HepG2 (cell line): ENCODE results near the gene NLRX1. TPM values are rescaled to one million over a fixed set of nuclear protein-coding genes. Genes with fewer than 3 reads are reported as not detected.

Source experiments
- BORCS8-MEF2B ChIP-seq: sonication (generic); formaldehyde crosslinking; IDR thresholded peaks from 2 replicates; pipeline ENCODE4 v1.8.0; 2022; ENCODE audit warnings: mild to moderate bottlenecking, missing genetic modification reagents
- CHCHD3 ChIP-seq: sonication (generic); formaldehyde crosslinking; IDR thresholded peaks from 2 replicates; pipeline ENCODE4 v1.8.0; 2022; ENCODE audit warnings: mild to moderate bottlenecking, missing genetic modification reagents, moderate library complexity
- DNMT1 ChIP-seq: sonication (generic); formaldehyde crosslinking; IDR thresholded peaks from 2 replicates; pipeline ENCODE4 v1.5.1; 2020; ENCODE audit warnings: mild to moderate bottlenecking, missing genetic modification reagents
- ELF4 ChIP-seq: sonication (generic); formaldehyde crosslinking; IDR thresholded peaks from 2 replicates; pipeline ENCODE4 v1.5.0; 2020; ENCODE audit warnings: missing genetic modification reagents, mild to moderate bottlenecking, moderate library complexity, borderline replicate concordance
- GLI4 ChIP-seq: sonication (generic); formaldehyde crosslinking; IDR thresholded peaks from 2 replicates; pipeline ENCODE4 v1.5.1; 2020; ENCODE audit warnings: missing genetic modification reagents, mild to moderate bottlenecking, moderate library complexity, borderline replicate concordance
- HMGXB4 ChIP-seq, 2 experiments: sonication (generic) in 1 of 2; formaldehyde crosslinking in 1 of 2; IDR thresholded peaks; 2 replicates each; pipeline versions ENCODE4 v1.4.0 to v1.6.1; 2018 to 2020; ENCODE audit warnings: missing genetic modification reagents in 2 of 2, borderline replicate concordance in 1 of 2, low read depth in 1 of 2, mild to moderate bottlenecking in 1 of 2, missing biosample characterization in 1 of 2
- KDM1A ChIP-seq: IDR thresholded peaks from 2 replicates; pipeline ENCODE4 v1.6.1; 2016; ENCODE audit warnings: missing compliant biosample characterization
- MTF2 ChIP-seq: sonication (generic); formaldehyde crosslinking; IDR thresholded peaks from 2 replicates; pipeline ENCODE4 v1.5.0; 2020; ENCODE audit warnings: missing genetic modification reagents, borderline replicate concordance
- NCOR1 ChIP-seq: fragments of 200-600 bp; sonication (generic); IDR thresholded peaks from 2 replicates; pipeline ENCODE4 v1.7.0; 2017; ENCODE audit warnings: antibody characterized with exemption, low read length, borderline replicate concordance
- PHF5A ChIP-seq: IDR thresholded peaks from one replicate; pipeline ENCODE4 v1.6.1; 2018; ENCODE audit warnings: low read depth, missing genetic modification reagents; ENCODE audit not compliant: unreplicated experiment
- PPARG ChIP-seq: conservative IDR thresholded peaks from 2 replicates; pipeline ENCODE4 v1.6.1; 2016; ENCODE audit warnings: missing biosample characterization, missing genetic modification reagents
- RBM22 ChIP-seq: fragments of 200-400 bp; formaldehyde crosslinking; optimal IDR thresholded peaks from 2 replicates; pipeline ENCODE3; 2017; ENCODE audit warnings: mild to moderate bottlenecking, low read length, moderate library complexity
- RFXAP ChIP-seq: sonication (generic); formaldehyde crosslinking; IDR thresholded peaks from 2 replicates; pipeline ENCODE4 v1.4.0; 2020; ENCODE audit warnings: missing genetic modification reagents, borderline replicate concordance
- RNF219 ChIP-seq: sonication (generic); formaldehyde crosslinking; IDR thresholded peaks from 2 replicates; pipeline ENCODE4 v1.5.0; 2020; ENCODE audit warnings: mild to moderate bottlenecking, missing genetic modification reagents
- SMYD3 ChIP-seq: sonication (generic); formaldehyde crosslinking; IDR thresholded peaks from 2 replicates; pipeline ENCODE4 v1.8.1; 2023; ENCODE audit warnings: mild to moderate bottlenecking, missing genetic modification reagents
- SP140L ChIP-seq: sonication (generic); formaldehyde crosslinking; IDR thresholded peaks from 2 replicates; pipeline ENCODE4 v1.4.0; 2020; ENCODE audit warnings: missing genetic modification reagents, borderline replicate concordance
- TMF1 ChIP-seq: sonication (generic); formaldehyde crosslinking; IDR thresholded peaks from 2 replicates; pipeline ENCODE4 v1.8.1; 2022; ENCODE audit warnings: low read depth, missing genetic modification reagents
- ZBTB3 ChIP-seq: sonication (generic); formaldehyde crosslinking; IDR thresholded peaks from 2 replicates; pipeline ENCODE4 v1.4.0; 2020; ENCODE audit warnings: low read depth, mild to moderate bottlenecking, moderate library complexity, missing genetic modification reagents, borderline replicate concordance
- ZNF224 ChIP-seq: sonication (generic); formaldehyde crosslinking; IDR thresholded peaks from 2 replicates; pipeline ENCODE4 v1.5.0; 2020; ENCODE audit warnings: mild to moderate bottlenecking, missing genetic modification reagents
- ZNF260 ChIP-seq: sonication (generic); formaldehyde crosslinking; IDR thresholded peaks from 2 replicates; pipeline ENCODE4 v1.4.0; 2020; ENCODE audit warnings: missing genetic modification reagents, low read depth, mild to moderate bottlenecking, borderline replicate concordance
- ZNF30 ChIP-seq: sonication (generic); formaldehyde crosslinking; IDR thresholded peaks from 2 replicates; pipeline ENCODE4 v1.5.0; 2020; ENCODE audit warnings: mild to moderate bottlenecking, missing genetic modification reagents
- ZNF414 ChIP-seq: sonication (generic); formaldehyde crosslinking; IDR thresholded peaks from 2 replicates; pipeline ENCODE4 v1.5.0; 2020; ENCODE audit warnings: missing genetic modification reagents
- ZNF501 ChIP-seq: sonication (generic); formaldehyde crosslinking; IDR thresholded peaks from 2 replicates; pipeline ENCODE4 v1.5.1; 2020; ENCODE audit warnings: mild to moderate bottlenecking, moderate library complexity, missing genetic modification reagents
- ZNF562 ChIP-seq: sonication (generic); formaldehyde crosslinking; IDR thresholded peaks from 2 replicates; pipeline ENCODE4 v1.8.0; 2022; ENCODE audit warnings: missing genetic modification reagents, borderline replicate concordance
- ZNF781 ChIP-seq: sonication (generic); formaldehyde crosslinking; IDR thresholded peaks from 2 replicates; pipeline ENCODE4 v1.5.1; 2020; ENCODE audit warnings: borderline replicate concordance, mild to moderate bottlenecking, missing genetic modification reagents; ENCODE audit errors: not compliant biosample characterization
- ZNF792 ChIP-seq: IDR thresholded peaks from 2 replicates; pipeline ENCODE4 v1.6.1; 2016
- polyA plus RNA-seq, 8 experiments: library from polyadenylated mRNA; depleted of rRNA in 3 of 8; stranded (reverse) in 7 of 8; unstranded in 1 of 8; fragments of >200 nt; fragmentation: Illumina TruSeq in 4 of 8; extraction: Trizol in 4 of 8; gene quantifications; 2 replicates each; pipeline versions ENCODE4 v1.2.1 to v1.2.3, GENCODE V29; 2011 to 2016; ENCODE audit warnings: low read depth in 4 of 8, missing spikeins in 1 of 8, mixed read lengths in 1 of 8; ENCODE audit not compliant: insufficient read depth in 1 of 8
- total RNA-seq, 5 experiments: library from RNA; depleted of rRNA; stranded (reverse); fragments of >200 nt; fragmentation: Illumina TruSeq; extraction: Trizol; gene quantifications; 2 replicates each; pipeline ENCODE4 v1.2.3, GENCODE V29; 2016; ENCODE audit warnings: low read depth in 1 of 5

NLRX1 gene
- total and polyA plus RNA-seq, 2 of the 13 experiments (the other 11 are each of a cell fraction or from before 2014, with no cell fraction given) = 8.7 to 11.0 TPM

- no peak for TF ChIP-seq NCOR1
- TF ChIP-seq MTF2 (CRISPR knock-in tag) = peak; percentile 76; the same call in 1 of the 2 replicates
- peak; percentile 99 for TF ChIP-seq KDM1A (CRISPR knock-in tag)
- TF ChIP-seq DNMT1 (CRISPR knock-in tag) = peak; percentile 27; the same call in 1 of the 2 replicates
- no peak for TF ChIP-seq SMYD3
- no peak; the same call in 1 of the 2 replicates for TF ChIP-seq BORCS8-MEF2B (CRISPR knock-in tag)
- TF ChIP-seq RNF219 (CRISPR knock-in tag) = no peak
- TF ChIP-seq ZNF414 (CRISPR knock-in tag) = peak; percentile 49
- TF ChIP-seq ZNF792 (CRISPR knock-in tag) = no peak
- no peak for TF ChIP-seq ELF4
- TF ChIP-seq GLI4 (CRISPR knock-in tag) = peak; percentile 53
- no peak for TF ChIP-seq ZNF562 (CRISPR knock-in tag)
- no peak for TF ChIP-seq PHF5A (CRISPR knock-in tag)
- TF ChIP-seq ZBTB3 (CRISPR knock-in tag) = no peak
- TF ChIP-seq HMGXB4 (CRISPR knock-in tag; IDR thresholded peaks at IDR 0.05; ENCODE audit: borderline replicate concordance in 1 of 2, low read depth in 1 of 2) = peak; percentile 95 to 99; a peak in 3 of 4 replicates
- no peak for TF ChIP-seq RBM22
- no peak; the same call in 1 of the 2 replicates for TF ChIP-seq ZNF30 (CRISPR knock-in tag)
- peak; percentile 19; the same call in 1 of the 2 replicates for TF ChIP-seq PPARG (CRISPR knock-in tag)
- TF ChIP-seq ZNF781 (CRISPR knock-in tag) = no peak
- TF ChIP-seq SP140L = no peak
- no peak for TF ChIP-seq ZNF501
- TF ChIP-seq RFXAP (CRISPR knock-in tag) = peak; percentile 31; the same call in 1 of the 2 replicates
- 0 out of 2 replicates have a peak, but pooled peaks have one; percentile 19 for TF ChIP-seq CHCHD3
- TF ChIP-seq ZNF260 (CRISPR knock-in tag) = no peak
- no peak for TF ChIP-seq ZNF224 (CRISPR knock-in tag)
- peak; percentile 58; the same call in 1 of the 2 replicates for TF ChIP-seq TMF1 (CRISPR knock-in tag)
These were observed at the start of gene NLRX1 (continued) for GRCh38 chr11:119168471-119169281.
